ENCODE results near the gene ST7L.

DNA sequence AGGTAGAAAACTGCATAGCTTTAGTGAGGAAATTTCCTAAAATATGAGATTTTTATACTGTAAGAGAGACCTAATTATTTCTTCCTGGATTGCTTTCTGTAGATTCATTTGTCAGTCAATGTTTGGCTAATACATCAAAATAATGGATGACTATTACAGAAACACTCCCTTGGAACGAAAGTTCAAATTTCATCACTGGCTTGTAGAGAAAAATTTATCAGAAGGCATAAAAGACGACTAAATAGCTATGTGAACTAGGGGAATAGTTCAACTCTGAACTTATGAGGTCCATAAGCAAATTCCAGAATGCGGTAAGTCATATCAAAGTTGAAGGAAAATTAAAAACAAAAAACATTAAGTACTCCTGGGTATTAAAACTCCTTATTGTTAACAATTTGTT is 74.2 kb downstream of the ST7L start:
- TF ChIP-seq, protein P1, sequence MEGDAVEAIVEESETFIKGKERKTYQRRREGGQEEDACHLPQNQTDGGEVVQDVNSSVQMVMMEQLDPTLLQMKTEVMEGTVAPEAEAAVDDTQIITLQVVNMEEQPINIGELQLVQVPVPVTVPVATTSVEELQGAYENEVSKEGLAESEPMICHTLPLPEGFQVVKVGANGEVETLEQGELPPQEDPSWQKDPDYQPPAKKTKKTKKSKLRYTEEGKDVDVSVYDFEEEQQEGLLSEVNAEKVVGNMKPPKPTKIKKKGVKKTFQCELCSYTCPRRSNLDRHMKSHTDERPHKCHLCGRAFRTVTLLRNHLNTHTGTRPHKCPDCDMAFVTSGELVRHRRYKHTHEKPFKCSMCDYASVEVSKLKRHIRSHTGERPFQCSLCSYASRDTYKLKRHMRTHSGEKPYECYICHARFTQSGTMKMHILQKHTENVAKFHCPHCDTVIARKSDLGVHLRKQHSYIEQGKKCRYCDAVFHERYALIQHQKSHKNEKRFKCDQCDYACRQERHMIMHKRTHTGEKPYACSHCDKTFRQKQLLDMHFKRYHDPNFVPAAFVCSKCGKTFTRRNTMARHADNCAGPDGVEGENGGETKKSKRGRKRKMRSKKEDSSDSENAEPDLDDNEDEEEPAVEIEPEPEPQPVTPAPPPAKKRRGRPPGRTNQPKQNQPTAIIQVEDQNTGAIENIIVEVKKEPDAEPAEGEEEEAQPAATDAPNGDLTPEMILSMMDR (conservative IDR thresholded peaks at IDR 0.05 in 1 of 2, IDR thresholded peaks at IDR 0.05 in 1 of 2; ENCODE audit: extremely low read depth in 1 of 2, insufficient read depth in 1 of 2, low read depth in 1 of 2, low read length in 2 of 2), result no peak
- TF ChIP-seq EZH2 (IDR thresholded peaks at IDR 0.05; ENCODE audit: borderline replicate concordance, low read length), result no peak

Data from mammary epithelial cell (primary cell).